ENCODE measurements around the gene HOXA1. TPM values are rescaled to one million over a fixed set of nuclear protein-coding genes. Genes with fewer than 3 reads are reported as not detected.

HOXA1 gene
- polyA plus RNA-seq, 1 donor from 2014 or later: 0.24 TPM

DNA sequence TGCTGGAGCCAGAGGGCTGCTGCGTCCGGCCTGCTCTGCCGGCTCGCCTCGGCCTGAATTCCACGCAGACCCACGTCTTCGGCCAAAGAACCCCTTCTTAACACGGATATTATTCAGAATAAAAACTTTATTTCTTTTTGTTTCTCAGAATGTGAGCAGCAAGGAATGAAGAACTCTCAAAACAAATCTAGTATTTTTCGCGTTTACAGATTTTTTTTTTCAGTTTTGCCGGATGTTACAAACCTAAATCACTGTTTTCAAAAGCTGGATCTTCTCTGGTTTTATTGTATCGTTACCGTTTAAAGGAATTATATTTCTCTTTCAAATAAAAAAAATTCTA is 11.1 kb upstream of the HOXA1 start:
- H3K4me3 Mint-ChIP-seq: no peak overlapping the region
- no peaks in the 10 kb centered on the region for H3K9me3 Mint-ChIP-seq
- peaks cover 2% of the 10 kb centered on the region for H3K36me3 Mint-ChIP-seq
- no peak overlapping the region for H3K27ac Mint-ChIP-seq
- H3K27me3 Mint-ChIP-seq: peaks cover 27% of the 10 kb centered on the region
- peaks cover 1 to 15% (median 12%) of the 10 kb centered on the region in 3 donors for H3K4me1 Mint-ChIP-seq

DNA sequence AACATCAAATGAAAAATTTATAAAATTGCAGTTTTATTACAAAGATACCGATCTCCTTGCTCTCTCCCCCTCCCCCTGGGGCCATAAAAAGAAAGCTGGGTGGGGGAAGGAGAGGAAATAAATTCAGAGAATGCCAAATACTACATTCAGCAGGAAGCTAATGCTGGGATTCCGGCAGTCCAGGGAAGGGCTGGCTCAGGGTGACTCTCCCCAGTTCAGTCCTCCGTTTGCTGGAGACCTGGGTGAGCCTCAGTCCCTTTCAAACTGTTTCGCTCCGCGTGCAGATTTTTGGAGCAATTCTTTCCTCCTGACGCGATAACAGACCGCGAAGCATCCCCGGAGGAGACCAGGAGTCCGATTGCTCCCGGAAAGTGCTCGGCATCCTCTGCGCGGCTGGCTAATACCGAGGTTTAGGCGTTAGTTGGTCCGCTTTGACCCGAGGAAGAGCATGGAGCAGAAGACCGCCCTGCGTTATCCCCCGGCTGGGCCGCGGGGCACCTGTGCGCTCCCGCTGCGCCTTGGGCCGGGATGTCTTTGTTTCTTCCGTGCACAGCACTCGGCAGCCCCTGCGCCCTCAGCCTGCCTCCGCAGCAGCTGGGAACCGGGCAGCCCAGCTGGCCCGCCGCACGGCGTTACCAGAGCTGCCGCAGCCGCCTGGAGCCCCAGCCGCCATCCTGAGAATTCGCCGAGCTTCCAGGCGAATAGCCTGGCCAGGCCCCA is 10.5 kb upstream of the HOXA1 start:
- H3K4me1 Mint-ChIP-seq: peaks cover 5 to 19% (median 12%) of the 10 kb centered on the region in 3 donors
- peaks cover 2% of the 10 kb centered on the region for H3K36me3 Mint-ChIP-seq
- H3K27ac Mint-ChIP-seq: no peak overlapping the region
- H3K27me3 Mint-ChIP-seq: peaks cover 31% of the 10 kb centered on the region
- no peaks in the 10 kb centered on the region for H3K9me3 Mint-ChIP-seq
- H3K4me3 Mint-ChIP-seq: no peak overlapping the region

DNA sequence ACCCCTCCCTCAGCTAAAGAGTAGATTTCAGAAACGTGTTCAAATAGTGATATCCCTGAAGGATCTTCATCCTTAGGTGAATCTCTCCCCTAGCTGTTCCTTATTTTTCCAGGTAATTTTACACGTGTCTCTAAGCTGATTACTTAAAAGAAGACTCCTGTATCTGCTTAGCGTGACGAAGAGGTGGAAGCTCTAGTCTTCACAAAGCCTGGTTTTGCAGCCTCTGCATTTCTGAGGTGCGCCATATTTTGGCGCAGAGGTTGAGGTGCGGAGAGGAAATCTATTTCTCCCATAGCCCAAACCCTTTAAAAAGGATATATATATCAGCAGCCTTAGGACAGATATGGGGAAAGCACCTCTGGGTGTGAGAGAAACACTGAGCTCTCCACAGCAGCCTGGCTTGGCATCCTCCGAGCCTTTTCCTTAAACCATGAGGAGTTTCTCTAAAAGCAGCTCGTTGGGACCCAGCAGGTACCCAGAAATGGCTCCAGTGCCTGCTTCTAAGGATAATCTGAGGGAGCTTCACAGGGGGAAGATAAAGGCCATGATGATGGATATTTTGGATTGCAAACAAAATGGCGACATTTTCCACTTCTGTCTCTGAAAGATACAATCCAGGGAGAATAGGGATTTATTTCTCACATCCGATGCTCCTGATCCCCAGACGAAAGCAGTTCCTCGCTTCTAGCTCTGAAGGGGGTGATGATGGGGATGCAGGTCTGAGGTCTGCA is 9.7 kb upstream of the HOXA1 start:
- no peak overlapping the region for H3K27ac Mint-ChIP-seq
- H3K36me3 Mint-ChIP-seq: peaks cover 5% of the 10 kb centered on the region
- H3K4me3 Mint-ChIP-seq: no peak overlapping the region
- H3K9me3 Mint-ChIP-seq: no peaks in the 10 kb centered on the region
- H3K4me1 Mint-ChIP-seq: peaks cover 5 to 19% (median 12%) of the 10 kb centered on the region in 3 donors
- peaks cover 37% of the 10 kb centered on the region for H3K27me3 Mint-ChIP-seq

DNA sequence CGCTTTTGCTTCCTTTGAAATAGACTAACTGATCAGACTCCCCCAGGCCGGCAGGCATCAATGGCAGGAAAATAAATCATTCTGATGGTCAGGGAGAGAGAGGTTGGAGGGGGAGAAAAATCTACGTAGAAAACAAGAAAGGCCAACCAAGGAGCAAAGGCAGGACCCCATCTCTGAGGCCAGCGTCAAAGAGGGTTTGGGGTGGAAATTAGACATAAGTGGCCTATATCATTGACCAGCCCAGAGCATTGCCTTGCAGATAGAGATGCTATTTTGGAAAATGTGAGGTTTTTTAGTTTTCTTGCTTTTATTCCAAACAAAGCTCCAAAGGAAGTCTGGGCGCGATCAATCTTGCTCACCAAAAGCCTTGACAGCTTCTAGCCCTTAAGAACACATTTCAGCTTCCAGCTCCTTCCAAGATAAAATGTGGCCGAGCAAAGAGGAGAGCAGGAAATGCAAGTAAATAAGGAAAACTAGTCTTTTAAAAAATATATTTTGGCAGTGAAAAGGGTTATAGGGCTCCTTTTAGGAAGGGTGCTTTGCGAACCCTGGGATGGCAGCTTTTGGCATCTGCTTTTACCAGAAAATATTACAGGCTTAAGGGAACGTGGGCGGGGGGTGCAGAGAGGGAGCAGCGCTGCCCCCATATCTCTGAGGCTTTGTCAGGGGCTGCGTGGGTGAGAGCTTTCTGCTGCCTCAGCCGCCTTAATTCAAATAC is 8.7 kb upstream of the HOXA1 start:
- Mint-ChIP-seq H3K27ac (no peak overlapping the region), H3K9me3 (no peaks in the 10 kb centered on the region), H3K4me1 (peaks cover 5 to 19% (median 16%) of the 10 kb centered on the region in 3 donors), H3K27me3 (peaks cover 39% of the 10 kb centered on the region), H3K4me3 (no peak overlapping the region), H3K36me3 (peaks cover 9% of the 10 kb centered on the region)

DNA sequence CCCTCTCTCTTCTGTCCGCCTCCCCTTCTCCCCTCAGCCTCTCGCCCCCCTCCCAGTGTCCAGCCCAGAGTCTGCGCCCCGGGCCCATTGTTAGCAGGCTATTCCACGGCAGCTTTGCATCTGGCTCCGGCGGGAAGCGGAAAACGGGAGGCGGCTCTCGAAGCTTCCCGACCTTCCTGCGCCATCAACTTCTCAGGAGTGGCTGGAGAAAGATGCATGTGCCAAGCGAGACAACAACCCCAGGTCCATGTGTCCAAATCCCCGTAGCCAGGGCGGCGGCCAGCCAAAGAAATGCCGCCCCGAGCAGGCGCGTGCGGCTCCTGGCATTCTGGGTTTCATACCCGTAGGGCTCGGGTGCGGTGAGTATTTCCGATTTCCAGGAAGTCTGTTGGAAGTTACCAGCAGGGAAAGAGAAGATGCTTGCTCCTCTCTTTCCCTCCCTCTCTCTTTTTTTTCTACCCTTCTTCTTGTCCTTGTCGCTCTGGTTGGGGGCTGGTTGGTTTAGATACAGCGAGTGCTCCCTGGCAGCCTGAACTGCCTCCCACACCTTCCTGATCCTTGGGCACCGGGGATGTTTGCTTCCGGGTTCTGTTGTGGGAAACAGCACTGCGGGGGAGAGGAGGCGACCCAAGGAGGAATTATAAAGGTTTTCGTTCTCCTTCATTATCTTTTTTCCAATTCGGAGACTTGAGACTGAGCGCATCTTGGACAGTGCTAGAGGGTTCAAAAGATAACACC is 7.9 kb upstream of the HOXA1 start:
- peaks cover 43% of the 10 kb centered on the region for H3K27me3 Mint-ChIP-seq
- peaks cover 5 to 24% (median 19%) of the 10 kb centered on the region in 3 donors for H3K4me1 Mint-ChIP-seq
- peak overlapping the region in 3 of 4 donors; percentile 63 to 72 (median 70) for H3K4me3 Mint-ChIP-seq
- no peaks in the 10 kb centered on the region for H3K9me3 Mint-ChIP-seq
- H3K27ac Mint-ChIP-seq: peak overlapping the region in 1 of 3 donors; percentile 75
- peaks cover 7% of the 10 kb centered on the region for H3K36me3 Mint-ChIP-seq

DNA sequence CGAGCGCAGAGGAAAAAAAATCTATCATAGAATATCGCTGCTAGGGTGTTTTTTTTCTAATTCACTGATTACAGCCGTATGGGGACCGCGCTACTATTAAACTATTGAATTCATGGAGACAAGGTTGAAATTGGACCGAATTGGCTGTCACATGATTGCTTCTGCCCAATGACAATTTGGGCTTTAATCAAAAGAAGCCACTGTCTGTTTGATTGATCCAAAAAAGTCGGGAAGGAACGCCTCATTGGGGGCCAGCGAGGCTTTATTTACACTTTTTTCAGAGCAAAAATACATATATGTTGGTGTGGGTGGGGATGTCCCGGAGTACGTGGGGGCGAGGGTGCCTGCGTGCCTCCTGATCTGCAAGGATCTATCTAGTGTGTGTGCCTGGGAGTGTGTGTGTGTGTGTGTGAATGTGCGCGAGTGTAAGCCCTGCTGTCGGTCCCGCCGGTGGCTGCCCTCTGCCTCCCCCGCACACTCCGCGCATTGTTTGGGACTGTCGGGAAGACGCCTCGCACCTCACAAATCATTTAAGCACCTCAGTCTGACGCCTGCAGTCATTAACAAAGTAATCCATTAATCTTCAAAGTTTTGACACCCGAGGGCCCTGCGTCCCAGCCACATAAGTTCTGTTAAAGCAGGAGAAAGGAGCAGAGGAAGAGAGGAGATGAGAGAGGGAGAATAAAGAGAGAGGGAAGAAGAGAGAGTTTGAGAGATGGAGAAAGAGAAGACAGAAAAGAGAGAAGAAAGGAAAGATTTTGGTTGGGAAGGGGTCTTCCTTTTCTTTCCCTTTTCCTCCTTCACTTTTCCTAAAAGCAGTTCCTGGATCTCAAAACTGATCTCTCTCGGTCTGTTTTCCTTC is 7.0 kb upstream of the HOXA1 start, which contains the start of gene HOXA2:
Gene HOXA2, minus strand, starts transcription at position 103 of the 862 bp plus-strand sequence. CDS start 183 bp downstream, outside the sequence.
- Mint-ChIP-seq H3K27me3 (peaks cover 47% of the 10 kb centered on the region), H3K27ac (peak within 1 kb of the TSS in 1 of 3 donors; percentile 50), H3K36me3 (peaks cover 7% of the 10 kb centered on the region), H3K9me3 (no peaks in the 10 kb centered on the region), H3K4me1 (peaks cover 5 to 25% (median 19%) of the 10 kb centered on the region in 3 donors), H3K4me3 (peak within 1 kb of the TSS; percentile 3 to 81 (median 65))

DNA sequence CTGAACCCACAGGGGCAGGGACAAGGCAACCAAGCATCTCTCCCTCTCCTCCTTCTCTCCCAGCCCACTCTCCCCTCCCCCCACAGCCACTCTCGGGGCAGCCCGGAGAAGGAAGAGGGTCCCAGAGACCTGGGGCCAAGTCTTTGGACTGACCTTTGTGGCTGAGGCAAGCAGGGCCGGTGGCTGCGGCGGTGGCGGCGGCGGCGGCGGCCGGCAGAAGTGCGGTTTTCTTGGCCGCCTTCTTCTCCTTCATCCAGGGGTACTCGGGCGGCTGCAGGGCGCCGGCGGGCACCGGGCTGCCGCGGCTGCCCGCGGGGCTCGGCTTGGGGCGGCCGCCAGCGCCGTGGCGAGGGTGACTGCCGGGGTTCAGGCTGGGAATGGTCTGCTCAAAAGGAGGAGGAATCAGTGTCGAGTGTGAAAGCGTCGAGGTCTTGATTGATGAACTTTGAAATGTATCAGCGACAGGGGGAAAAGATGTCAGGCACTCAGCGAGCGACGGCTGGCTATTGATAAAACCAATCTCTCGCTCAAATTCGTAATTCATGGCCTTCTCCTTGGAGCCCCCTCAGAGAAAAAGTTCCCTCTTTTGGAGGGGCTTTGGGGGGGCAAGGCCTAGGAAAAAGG is 6.3 kb upstream of the HOXA1 start:
- Mint-ChIP-seq H3K9me3 (no peaks in the 10 kb centered on the region), H3K27ac (no peak overlapping the region), H3K36me3 (peaks cover 7% of the 10 kb centered on the region), H3K4me1 (peaks cover 11 to 29% (median 23%) of the 10 kb centered on the region in 3 donors), H3K4me3 (peak overlapping the region in 3 of 4 donors; percentile 3 to 81 (median 64)), H3K27me3 (peaks cover 54% of the 10 kb centered on the region)

DNA sequence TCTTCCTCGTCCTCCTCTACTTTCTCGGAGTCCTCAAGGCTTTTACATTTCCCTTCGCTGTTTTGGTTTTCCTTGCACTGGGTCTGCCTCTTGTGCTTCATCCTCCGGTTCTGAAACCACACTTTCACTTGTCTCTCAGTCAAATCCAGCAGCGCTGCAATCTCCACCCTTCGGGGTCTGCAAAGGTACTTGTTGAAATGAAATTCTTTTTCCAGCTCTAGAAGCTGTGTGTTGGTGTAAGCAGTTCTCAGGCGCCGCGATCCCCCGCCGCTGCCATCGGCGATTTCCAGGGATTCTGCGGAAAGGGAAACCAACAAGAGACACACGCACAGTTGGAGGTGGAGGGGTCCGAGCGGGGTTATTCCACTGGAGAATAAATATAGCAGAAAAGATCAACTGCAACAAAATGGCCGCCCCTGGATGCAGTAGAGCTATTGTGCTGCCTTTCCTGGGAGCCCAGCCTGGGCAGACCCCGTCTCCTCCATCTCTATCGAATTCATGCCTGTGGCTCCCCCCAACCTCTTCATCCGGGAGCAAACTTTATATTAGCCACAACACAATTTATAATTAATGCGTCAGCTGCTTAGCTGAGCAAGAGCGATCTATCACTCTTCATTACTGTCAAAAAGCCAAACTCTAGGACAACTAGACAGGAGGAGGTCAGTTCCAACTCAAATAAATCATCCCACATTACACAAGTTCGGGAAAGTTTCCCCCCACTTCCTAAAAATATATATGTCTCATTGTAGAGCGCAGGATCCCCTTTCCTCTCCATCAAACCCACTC is 5.6 kb upstream of the HOXA1 start:
- H3K27ac Mint-ChIP-seq: no peak overlapping the region
- H3K4me3 Mint-ChIP-seq: peak overlapping the region in 3 of 4 donors; percentile 63 to 81 (median 64)
- peaks cover 12 to 30% (median 24%) of the 10 kb centered on the region in 3 donors for H3K4me1 Mint-ChIP-seq
- H3K36me3 Mint-ChIP-seq: peaks cover 7% of the 10 kb centered on the region
- no peaks in the 10 kb centered on the region for H3K9me3 Mint-ChIP-seq
- H3K27me3 Mint-ChIP-seq: peaks cover 55% of the 10 kb centered on the region

DNA sequence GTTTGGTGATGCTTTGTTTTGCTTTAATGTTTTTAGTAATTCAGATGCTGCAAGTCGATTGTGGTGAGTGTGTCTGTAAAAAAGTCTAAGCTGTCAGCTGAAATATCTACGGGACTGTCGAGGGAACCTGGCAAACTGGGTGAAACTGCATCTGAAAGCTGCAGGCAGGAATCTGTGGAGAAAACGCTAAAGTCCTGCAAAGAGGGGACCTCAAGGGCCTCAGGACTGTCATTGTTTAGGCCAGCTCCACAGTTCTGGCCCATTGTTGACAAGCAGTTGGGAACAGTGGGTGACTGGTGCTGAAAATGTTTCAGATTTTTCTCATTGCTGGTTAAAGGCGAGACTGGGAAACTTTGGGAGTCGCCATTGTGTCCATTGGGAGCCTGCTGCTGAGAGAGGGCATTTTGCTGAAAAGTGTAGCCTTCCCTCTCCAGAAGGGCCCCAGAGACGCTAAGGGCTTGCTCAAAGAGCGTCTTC is 4.9 kb upstream of the HOXA1 start:
- Mint-ChIP-seq H3K4me3 (peak overlapping the region in 1 of 4 donors; percentile 63), H3K27ac (peak overlapping the region in 1 of 3 donors; percentile 23), H3K4me1 (peaks cover 12 to 30% (median 24%) of the 10 kb centered on the region in 3 donors), H3K27me3 (peaks cover 55% of the 10 kb centered on the region), H3K36me3 (peaks cover 7% of the 10 kb centered on the region), H3K9me3 (no peaks in the 10 kb centered on the region)

DNA sequence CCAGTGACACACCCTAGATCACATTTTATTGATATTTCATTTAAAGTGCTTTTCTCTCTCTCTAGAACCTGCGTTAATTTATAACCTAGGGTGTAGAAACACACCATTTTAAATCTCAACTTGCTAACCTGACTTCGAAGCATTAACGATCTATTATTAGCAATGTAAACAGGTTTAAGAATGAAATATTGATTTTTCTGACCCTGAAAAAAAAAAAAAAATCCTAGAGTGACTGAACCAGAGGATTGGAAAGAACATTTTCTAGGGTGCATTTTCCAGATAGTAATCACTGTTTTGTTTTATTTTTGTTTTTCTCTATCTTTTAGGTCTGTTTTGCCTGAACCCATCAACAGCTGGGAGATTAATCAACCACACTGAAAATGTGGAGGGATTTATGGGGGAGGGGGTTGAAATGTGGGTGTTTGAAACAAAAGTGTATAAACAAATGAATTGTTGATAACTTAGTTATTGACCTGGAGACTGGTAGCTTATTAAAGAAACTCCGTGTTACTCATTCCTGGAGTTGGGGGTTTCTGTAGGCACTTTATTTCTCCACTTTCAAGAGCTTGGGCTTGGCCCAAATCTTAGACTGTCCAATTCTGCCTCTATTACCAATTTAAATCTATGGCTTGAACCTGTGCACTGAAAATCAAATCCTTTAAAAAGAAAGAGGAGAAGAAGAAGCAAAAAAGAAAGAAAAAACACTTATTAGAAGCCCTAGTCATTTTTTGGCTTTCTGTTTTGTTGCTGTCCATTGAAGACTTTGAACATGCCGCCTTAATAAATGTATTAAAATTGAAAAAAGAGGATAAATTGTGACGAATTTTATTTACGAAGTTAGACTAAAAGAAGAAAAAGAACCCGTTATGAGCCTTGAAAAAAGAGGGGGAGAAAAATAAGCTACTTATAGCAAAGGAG is 3.9 kb upstream of the HOXA1 start:
- Mint-ChIP-seq H3K27ac (no peak overlapping the region), H3K36me3 (peaks cover 7% of the 10 kb centered on the region), H3K4me1 (peaks cover 12 to 33% (median 29%) of the 10 kb centered on the region in 3 donors), H3K9me3 (peaks cover 0 to 2% (median 0%) of the 10 kb centered on the region in 3 donors), H3K27me3 (peaks cover 55% of the 10 kb centered on the region), H3K4me3 (peak overlapping the region in 1 of 4 donors; percentile 63)

DNA sequence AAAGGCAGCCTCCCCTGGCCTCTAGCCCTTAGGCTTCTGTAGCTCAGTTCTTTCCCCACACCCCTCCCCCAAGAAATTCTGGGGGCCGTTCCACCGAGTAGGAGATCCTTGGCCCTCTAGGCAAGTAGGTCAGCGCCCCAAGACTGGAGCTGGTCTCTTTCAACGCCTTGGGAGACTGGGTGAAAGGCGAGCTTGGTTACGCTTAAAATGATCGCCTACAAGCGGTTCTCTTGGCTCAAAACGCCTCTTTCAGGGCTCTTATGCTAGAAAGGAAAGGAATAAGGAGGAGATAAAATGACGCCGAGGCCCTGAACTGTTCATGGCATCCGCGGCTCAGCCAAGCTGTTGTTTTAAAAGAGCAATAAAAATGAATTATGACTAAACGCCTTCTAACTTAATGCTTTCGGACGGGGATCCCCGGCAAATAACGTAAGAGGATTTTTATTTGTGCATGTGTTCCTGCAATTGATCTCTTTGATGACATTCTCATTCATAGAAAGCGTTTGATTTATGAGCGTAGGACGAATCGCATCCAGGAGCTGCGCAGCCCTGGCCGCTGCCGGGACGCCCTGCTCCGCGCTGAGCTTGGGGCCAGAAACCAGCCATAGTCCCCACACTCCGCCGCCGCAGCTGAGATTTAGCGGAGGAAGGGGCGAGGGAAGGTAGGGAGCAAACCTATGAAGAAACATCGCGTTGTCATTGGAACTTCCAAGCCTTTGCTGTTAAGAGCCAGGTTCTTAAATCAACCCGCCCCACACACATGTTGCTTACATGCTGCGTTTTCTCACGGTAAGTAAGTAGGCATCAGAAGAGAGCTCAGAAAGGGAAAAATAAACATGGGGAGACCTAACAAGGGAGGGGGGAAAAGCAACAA is 3.0 kb upstream of the HOXA1 start:
- peak overlapping the region in 3 of 4 donors; percentile 39 to 63 (median 48) for H3K4me3 Mint-ChIP-seq
- H3K9me3 Mint-ChIP-seq: peaks cover 0 to 2% (median 0%) of the 10 kb centered on the region in 3 donors
- peaks cover 15 to 31% (median 28%) of the 10 kb centered on the region in 3 donors for H3K4me1 Mint-ChIP-seq
- peak overlapping the region in 1 of 3 donors; percentile 45 for H3K27ac Mint-ChIP-seq
- H3K27me3 Mint-ChIP-seq: peaks cover 50% of the 10 kb centered on the region
- peaks cover 7% of the 10 kb centered on the region for H3K36me3 Mint-ChIP-seq
